NCI-H524 treated with DMSO at 0.1 percent for 48 hours (cell line): ENCODE results near the gene CMC4.

Source experiments
- DNase-seq: peaks from one replicate; lab custom pipeline; 2025; lab: John Stamatoyannopoulos, UW

CMC4 gene

DNA sequence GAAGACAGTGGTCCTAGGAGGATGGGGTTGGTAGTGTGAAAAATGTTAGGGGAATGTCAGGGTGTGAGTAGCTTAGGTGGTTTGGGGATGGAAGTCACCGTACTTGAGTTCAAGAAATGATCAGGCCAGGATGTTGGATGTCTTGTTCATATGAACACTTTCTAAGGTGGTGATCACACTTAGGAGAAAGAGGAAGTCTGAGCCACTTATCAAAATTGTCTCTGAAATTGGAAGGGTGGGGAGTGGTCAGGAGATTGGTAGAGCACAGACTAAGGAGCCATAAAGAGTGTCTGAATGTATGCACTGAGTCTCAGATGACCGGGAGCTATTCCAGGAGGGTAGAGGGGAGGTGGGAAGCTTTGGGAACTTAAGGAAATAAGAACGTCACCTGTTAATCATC is 17.3 kb downstream of the CMC4 start:
- no peak for DNase-seq

DNA sequence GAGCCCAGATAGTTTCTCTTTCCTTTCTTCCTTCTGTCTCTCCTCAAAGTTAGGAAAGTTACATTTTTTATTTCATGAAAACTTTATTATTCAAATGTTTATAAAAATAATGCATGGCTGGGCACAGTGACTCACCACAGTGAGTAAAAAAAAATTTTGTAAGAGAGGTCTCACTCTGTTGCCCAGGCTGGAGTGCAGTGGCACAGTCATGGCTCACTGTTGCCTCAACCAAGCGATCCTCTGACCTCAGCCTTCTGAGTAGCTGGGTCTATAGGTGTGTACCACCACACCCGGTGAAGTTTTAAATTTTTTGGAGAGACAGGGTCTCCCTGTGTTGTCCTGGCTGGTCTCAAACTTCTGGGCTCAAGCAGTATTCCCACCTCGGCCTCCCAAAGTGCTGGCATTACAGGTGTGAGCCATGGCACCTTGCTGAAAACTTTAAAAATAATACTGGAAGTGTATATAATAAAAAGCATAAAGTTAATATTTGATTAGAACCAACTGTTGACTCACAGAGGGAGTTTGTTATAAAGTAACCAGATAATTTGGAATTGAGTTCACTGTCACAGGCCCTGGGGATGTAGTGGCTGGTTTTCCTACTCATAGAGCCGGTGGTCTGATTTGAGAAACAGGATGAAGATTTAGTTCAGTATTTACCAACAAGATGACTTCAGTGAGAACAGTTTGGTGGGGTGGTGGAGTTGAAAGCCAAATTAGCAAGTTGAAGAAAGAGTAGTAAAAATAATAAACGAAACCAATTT is 18.0 kb downstream of the CMC4 start:
- DNase-seq = no peak

DNA sequence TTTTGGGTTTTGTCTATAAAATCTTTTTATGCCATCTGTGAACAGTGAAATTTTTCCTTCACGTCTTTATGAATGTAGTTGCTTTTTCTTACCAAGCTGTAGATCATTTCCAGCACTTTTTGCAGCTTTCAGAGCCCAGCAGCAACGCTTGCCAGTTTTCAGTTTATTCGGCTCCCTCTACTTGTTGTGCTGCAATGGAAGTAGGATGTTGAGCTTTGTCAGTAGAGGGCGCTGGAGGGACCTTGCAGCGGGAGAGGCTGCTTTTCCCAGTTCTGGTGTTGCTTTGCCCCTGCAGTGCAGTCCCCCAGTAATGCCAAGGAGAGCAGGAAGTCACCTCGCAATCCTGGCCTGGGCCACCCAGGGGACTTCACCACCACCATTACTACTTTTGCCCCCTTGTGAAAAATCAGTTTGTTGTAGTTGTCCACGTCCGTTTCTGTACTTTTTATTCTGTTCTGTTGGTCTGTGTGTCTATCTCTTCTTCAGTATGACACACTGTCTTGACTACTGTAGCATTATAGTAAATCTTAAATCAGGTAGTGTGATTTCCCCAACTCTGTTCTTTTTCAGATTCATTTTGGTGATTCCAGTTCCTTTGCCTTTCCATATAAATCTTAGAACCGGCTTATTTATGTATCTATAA is 21.8 kb downstream of the CMC4 start:
- DNase-seq = no peak

DNA sequence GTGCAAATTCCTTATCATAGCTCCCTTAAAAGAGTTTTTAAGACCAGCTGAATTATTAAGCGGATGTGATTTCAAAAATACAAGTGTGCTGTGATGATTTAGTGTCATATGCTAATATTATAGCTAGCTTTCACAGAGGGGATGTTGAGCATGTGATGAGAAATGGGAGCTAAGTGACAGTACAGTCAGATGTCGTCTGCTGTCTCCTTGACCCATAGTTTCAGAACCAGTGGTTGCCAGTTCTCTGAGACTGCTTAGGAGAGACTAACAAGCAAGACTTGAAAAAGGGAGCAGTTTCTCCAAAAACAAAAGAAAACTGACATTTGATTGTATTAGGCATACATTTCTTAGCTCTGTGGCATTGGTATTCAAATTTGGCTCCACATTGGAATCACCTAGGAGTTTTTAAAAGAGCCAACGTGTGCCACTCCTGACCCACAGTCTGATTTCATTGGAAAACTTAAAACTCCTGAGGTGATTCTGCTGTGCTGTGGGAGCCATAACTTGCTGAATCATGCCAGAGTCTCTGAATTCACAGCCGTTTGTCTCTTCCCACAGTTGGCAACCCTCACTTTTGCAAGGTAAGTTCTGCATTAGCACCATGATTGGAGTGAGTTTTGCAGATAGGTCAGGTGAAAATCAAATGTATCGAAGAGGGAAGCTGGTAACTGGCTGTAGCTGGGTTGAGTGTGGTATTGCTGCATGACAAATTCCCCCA is 24.0 kb downstream of the CMC4 start:
- no peak for DNase-seq

DNA sequence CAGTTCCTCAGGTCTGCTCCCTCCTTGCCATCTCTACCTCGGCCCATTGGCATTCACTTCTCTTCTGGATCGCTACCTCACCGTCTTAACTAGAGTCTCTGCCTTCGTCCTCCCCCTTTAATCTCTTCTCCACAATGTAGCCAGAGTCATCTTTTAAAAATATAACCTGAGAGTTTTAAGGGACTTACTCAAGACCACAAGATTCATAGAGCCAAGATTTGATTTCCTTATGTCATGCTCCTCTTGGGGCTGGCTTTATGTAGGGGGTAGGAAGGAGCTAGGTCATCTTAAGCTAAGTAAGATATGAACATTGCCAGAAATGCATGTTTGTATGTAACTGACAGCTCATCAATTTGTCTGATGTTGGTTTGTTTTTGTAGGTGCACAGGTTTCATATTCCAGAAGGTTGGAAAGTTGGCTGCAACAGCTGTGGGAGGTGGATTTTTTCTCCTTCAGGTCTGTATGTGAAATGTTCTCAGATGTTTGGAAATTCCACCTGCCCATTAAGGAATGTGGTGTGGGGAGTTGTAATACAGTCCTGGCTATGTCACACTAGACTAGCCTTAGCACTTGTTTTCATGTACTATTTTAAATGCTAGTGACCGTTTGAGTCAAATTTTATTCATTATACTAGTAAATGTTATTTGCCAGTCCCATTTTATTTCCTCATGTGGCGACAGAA is 24.7 kb downstream of the CMC4 start:
- DNase-seq = no peak

DNA sequence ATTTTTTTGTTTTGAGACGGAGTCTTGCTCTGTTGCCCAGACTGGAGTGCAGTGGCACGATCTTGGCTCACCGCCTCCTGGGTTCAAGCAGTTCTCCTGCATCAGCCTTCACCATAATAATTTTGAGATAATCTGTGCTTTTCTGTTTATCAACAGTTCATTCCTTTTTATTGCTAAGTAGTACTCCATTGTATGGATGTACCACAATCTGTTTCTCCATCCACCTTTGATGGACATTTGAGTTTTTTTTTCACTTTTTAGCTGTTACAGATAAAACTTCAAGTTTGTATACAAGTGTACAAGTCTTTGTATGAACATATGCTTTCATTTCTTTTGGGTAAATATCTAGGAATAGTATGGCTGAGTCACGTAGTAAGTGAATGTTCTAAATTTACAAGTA is 35.2 kb downstream of the CMC4 start:
- no peak for DNase-seq

DNA sequence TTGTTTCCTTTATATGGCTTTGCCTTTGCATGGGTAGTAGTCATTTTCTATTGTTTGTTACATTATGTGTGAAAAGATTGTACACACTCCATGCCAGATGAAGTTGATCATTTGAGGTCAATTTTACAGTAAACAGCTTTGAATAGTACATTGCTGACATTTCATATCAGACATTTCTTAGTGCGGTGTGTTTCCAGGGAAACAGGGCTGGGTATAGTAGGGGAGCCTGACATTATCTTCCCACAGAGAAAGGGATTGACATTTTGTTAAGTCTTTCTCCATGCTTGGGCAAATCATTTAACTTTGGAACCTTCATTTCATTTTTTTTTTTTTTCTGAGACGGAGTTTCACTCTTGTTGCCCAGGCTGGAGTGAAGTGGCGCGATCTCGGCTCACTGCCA is 39.3 kb downstream of the CMC4 start:
- DNase-seq = no peak

DNA sequence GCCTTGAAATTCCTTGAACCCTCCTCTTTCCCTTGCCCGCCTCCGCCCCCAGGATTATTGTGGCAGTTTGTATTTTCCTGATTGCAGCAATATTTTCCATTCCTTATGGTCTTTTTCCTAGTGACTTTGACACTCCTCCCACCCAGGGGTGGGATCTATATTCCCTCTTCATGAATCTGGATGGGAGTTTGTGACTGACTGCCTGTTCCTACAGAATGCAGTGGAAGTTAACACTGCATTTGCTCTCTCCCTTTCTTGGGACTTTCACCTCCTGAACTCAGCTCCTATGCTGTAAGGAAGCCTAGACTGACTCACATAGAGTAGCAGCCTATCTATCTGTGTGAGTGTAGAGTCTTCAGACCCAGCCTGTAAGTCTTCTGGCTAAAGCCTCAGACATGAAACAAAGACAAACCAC is 42.1 kb downstream of the CMC4 start:
- no peak for DNase-seq

DNA sequence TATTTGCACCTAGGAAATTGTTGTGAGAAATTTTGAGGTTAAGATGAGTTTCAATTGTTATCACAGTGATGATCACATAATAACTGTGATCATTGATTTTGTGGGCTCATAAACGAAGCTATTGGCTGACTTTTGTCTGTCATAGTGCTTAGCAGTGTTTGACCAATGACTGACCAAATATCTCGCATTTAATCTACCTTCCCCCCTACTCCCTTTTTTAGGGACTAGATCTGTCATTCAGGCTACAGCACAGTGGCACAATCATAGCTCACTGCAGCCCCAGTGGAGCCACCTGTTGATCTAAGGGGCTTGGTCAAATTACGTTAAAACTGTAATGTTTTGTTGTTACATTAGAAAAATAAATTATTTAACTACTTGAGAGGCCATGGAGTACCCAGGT is 42.8 kb downstream of the CMC4 start:
- DNase-seq = no peak

DNA sequence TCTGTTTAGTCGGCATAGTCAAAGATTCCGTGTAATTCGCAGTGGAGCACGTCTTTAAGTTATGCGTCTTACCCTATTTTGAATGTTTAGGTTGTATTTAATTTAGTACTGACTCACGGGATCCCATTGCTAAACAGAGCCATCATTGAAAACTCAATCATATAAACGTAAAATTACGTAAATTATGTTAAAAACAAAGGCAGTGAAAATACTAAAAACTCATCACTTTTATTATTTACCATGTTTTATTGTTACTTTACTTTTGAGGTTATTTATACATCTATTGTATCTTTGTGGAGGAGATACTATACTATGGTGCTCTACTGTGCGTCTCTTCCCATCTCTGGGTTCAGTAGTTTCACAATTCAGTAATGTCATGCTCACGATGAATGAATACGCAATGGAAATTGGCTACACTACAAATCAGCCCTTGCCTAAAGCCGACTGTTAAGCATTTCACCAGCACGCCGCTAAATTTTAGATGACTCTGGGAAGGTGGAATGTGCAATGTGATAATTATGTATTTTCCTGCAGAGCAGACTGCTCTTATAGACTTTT is 43.3 kb downstream of the CMC4 start:
- DNase-seq = no peak

DNA sequence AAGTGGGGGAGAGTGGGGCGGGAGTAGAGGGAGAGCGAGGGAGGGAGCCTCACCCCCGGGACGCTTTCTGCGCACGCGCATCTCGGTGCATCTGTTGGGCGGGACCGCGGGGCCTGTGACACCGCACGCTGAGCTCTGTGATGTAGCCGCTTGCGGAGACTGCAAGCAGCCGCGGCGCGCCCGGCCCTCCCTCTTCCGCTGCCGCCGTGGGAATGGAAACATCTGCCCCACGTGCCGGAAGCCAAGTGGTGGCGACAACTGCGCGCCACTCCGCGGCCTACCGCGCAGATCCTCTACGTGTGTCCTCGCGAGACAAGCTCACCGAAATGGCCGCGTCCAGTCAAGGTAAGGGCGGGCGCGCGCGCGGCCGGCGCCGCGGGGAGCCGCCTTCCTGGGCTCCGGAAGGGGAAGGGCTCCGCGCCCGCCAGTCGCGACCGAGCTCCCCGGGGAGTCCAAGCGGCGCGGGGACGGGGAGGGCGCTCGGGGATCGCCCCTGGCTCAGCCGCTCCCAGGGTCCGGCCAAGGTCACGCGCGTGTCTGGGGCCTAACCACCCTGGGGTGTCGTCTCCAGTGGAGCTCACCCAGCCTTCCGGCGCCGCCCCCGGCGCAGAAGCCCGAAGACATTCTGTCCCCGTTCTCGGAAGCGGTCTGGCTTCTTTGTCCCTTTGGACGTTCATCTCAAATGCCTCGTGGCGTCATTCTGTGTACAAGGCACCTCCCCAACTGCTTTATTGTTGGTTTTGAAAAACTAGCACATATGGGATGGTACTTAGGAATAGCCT is 44.0 kb downstream of the CMC4 start, which contains the start of gene FUNDC2:
Gene FUNDC2 (plus strand): TSS at position 118 of the 782 bp plus-strand sequence. CDS start 95 bp downstream, at position 213.
- peak; percentile 80 for DNase-seq

DNA sequence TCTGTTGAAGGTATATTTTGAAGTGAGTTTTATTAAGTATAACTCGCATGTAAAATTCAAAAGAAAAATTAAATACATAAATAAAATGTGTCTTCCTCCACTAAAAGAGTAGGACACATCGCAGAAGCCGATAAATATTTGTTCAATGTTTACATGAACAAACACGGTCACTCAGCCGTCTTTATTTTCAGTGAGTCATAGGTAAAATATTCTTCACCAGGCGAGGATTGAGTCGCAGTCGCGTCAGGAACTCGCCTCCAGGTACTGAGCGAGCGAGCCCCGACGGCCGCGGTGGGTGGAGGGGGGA is 44.6 kb downstream of the CMC4 start:
- no peak for DNase-seq

DNA sequence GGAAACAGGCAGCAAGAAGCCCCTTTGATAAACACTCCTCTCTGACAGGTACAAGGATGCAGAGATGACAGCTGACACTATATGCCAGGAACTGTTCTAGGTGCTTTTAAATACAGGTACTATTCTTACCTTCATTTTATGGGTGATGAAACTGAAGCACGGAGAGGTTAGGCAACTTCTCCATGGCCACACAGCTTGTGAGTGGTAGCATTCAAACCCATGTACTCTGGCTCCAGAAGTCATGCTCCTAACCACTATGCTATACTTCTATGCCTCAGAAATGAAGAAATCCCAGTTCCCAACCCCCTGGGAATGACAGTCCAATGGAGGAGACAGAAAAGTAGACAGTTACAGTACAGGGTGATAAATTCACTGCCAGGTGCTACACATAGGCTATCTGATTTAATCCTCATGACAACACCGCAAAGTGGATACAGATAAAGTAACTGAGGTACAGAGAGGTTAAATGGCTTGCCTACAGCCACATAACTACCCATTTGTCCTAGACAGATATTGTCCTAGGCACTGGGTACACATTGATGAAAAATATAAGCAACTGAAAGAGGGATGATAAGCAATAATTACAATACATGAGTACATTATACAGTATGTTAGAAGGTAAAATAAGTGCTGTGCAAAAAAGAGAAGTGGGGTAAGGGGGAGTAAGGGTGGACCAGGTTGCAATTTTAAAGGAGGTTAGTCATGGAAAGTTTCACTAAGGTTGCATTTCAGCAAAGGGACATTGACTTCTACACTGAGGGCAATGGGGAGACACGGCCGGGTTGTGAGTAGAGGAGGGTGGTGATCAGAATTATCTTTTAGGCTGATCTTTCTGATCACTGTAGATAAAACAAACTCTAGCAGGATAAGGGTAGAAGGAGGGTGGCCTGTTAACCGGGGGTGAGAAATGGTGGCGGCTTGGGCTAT is 46.8 kb downstream of the CMC4 start:
- no peak for DNase-seq

DNA sequence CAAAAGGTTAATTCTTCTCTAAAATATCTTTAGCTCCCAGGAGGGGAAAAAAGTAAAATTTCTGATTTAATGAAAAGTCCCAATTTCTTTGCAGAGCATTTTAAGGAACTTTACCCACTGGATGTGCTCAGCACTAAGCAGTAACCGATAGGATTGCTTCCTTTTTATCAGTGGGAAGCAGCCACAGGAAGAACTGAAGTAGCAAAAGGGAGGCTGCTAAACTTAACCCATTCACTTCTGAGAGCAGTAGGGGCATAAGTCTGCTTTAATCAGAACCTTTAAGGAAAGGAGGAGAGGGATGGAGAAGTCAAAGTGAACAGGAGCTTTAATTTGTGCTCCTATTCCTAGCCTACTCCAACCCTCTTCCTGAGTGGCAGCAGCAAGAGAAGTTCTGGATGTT is 48.4 kb downstream of the CMC4 start, which contains the start of gene F8:
Gene F8 (minus strand): TSS at position 139 of the 400 bp plus-strand sequence. CDS start 171 bp downstream, outside the sequence.
- DNase-seq = no peak

DNA sequence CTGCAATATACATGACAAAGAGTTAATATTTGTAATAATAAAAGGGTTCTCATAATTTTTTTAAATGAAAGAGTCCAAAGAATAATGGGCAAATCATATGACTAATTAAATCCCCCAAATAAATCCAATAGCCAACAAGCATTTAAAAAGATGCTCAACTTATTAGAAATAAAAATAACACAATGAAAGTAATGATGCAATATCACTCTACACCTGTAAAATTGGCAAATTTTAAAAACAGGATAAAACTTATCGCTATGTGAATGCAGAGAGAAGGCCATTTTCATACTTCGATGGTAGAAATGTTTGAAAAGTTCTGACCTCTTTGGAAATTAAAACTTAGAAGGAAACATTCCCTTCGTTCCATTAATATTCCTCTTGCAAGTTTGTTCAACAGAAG is 50.3 kb downstream of the CMC4 start:
- DNase-seq = no peak
